Activated gamma-delta T cell (primary cell): Measurements from ENCODE around the gene FAM180B.
"Not testable (repeated sequence)": the region's sequence is repeated elsewhere in the genome, so short reads cannot be mapped to it uniquely, and the experiment has no call there.

Source experiments
- DNase-seq: peaks from one replicate; lab custom pipeline; 2025; lab: John Stamatoyannopoulos, UW

Gene FAM180B

GRCh38 chr11:47595029-47595428 is 8.6 kb downstream of the FAM180B start:
- no peak for DNase-seq

DNA sequence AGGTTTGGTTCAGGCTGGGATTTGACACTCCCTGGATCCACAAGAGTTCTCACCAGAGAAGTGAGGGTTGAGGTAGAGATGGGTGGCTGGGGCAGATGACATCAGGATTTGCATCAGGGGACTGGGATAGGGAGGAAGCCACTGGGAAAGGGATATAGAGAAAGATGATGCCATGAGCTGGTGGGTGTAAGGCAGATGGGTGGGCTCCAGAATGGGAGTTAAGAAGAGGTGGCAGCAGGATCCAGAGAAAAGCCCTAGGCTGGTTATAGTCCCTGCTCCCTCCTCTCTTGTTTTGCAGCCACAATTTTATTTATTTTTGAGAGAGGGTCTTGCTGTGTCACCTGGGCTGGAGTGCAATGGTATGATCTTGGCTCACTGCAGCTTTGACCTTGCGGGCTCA is 9.5 kb downstream of the FAM180B start:
- DNase-seq: no peak

DNA sequence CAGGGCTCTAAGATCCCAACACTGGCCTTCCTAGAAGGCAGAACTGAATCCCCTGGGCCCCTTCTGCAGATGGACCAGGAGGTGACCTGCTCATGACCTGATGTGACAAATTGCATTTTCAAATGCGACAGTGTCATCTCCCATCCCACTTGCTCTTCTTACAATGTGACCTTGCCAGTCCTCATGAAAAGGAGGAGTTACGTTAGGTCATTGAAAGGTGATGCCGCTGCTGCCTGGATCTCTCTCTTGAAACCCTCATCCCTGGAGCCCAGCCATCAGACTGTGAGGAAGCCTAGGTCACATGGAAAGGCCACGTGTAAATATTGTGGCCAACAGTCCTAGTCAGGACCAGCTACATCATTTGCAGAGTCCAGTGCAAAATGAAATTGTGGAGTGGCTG is 13.4 kb downstream of the FAM180B start:
- DNase-seq: no peak

DNA sequence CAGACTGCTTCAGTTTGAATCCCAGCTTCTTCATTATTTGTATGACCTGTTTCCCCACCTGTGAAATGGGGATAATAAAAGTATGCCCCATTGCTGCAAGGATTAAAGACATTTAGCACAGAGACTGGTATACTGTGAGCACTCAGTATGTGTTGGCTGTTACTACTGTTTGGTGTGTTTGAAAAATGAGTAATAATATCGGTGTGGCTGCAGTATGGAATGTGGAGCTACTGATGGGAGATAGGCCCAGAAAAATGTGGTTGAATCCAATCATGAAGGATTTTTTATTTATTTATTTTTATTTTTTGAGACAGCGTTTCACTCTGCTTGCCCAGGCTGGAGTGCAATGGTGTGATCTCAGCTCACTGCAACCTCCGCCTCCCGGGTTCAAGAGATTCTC is 16.8 kb downstream of the FAM180B start:
- no peak for DNase-seq

DNA sequence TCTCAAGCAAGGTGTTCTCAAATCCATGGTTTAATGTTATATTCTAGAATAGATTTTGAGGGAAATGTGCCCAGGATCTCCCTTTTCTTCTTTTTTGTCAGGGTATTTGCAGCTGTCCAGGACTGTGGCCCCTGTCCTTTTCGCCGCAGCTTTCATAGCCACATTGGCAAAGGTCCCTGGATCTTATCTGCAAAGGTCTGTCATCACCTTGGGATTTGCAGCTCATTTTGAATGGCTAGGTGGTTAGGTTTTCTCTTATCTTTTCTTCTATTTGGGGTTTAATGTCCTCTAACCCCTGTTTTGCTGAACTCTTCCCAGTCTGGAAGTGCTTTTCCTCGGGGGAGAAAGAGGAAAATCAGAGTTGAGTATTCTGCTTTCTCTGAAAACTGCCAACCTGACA is 19.4 kb downstream of the FAM180B start:
- DNase-seq: no peak

- DNase-seq: no peak
These were observed 20.3 kb downstream of the FAM180B start for GRCh38 chr11:47606731-47607130.

- DNase-seq: no peak
These were observed 20.9 kb downstream of the FAM180B start for GRCh38 chr11:47607380-47607779.

DNA sequence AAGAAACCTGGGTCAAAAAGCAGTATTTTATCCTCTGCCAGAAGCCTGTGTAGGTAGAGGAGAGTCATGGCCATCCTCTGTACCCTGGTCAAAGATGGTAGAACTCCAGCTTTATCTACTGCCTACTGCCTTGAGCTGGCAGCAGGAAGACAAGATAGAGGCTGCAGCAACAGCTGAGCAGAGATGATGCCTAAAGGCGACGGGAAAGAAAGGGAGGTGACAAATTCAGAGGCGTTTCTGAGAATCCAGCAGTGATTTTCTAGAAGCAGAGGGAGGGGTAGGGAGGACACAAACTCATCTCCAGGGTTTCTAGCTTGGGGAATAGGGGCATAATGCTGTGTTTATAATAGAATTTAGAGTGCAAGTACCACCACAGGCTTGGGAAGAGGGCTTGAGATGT is 23.2 kb downstream of the FAM180B start:
- DNase-seq: no peak

DNA sequence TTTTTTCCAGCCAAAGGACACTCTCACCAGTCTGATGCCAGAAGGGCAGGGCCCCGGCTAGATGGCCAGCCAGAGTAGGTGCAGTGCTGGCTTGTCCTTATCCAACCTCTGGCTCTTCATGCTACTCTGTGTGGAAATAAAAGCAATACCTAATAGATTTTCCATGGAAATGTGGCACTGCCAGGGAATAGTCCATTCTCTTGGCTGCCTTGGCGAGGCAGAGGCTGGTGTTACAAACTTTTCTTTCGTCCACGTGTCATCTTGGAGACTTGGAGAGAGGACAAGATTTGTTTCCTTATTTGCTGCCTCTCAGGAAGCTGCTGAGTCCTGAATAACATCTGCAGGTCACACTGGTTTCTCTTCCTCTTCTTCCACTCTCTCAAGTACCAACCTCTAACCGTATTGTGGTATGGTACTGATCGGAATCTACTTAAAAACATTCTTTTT is 24.9 kb downstream of the FAM180B start:
- DNase-seq: no peak

- no peak for DNase-seq
These were observed 28.8 kb downstream of the FAM180B start for GRCh38 chr11:47615249-47615648.

DNA sequence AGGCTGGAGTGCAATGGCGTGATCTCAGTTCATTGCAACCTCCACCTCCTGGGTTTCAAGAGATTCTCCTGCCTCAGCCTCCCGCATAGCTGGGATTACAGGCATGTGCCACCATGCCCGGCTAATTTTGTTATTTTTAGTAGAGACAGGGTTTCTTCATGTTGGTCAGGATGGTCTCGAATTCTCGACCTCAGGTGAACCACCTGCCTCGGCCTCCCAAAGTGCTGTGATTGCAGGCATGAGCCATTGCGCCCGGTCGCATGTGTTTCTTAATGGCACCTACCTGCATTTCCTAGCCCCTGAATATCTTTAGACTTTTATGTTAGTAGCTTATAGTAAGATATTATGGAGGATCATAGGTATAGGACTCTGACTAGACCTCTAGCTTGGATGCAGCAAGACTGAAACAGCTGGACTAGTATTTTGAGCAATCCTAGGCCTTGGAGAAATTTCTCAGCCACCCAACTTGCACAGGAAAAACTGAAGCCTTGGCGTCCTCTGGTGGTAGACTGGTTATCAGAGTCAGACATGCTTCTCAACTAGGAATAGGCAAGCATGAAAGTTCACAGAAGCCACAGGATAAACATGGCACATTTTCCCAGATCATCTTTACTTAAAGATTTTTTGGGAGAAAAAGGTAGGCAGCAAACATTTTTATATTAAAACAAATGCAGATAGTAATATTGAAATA is 30.4 kb downstream of the FAM180B start:
- DNase-seq: no peak

GRCh38 chr11:47617417-47617809 is 30.9 kb downstream of the FAM180B start:
- DNase-seq: no peak

DNA sequence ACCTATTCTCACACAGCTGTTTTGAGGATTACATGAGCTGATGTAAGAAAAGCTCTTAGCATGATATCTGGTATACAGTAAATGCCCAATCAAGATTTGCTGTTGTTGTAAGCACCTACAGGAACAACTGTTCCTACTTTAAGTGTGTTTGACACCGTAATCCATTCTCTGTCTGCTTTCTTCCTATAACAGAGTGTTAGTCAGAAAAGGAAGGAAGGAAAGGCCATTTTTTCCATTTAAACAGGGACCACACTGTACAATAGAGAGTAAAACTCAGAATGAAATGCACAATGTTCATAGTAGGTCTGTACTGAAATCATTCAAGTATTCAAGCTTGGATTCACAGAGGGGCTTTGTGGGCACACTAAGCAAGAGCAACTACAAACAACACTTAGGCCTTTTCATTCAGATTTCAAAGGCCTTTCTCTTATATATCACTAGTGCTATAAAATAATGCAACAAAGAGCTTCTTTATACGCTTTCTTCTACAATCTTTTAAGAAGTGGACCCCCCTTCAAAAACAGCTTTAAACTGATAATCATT is 34.4 kb downstream of the FAM180B start:
- DNase-seq: no peak

DNA sequence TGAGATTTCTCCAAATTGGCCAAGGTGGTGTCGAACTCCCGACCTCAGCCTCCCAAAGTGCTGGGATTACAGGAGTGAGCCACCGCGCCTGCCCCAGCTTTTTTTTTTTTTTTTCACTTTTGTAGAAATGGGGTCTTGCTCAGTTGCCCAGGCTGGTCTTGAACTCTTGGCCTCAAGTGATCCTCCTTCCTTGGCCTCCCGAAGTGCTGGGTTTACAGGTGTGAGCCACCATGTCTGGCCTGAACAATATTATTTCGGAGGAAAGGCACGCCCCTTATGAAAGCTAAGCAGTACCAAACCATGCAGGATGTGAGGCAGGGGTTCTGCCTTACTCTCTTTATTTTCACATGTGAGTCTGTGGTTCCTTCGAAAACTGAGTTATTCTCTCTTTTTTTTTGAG is 39.8 kb downstream of the FAM180B start:
- no peak for DNase-seq

GRCh38 chr11:47628026-47628425 is 41.5 kb downstream of the FAM180B start:
- no peak for DNase-seq

GRCh38 chr11:47631473-47631872 is 45.0 kb downstream of the FAM180B start:
- no peak for DNase-seq

- DNase-seq: not testable (repeated sequence)
These were observed 49.9 kb downstream of the FAM180B start for GRCh38 chr11:47636331-47636730.
